G401 (cell line): Measurements from ENCODE around the gene NID1. TPM values are rescaled to one million over a fixed set of nuclear protein-coding genes. Genes with fewer than 3 reads are reported as not detected.

Experiments used
- DNase-seq: peaks from one replicate; pipeline ENCODE4 v3.0.0-alpha.2; 2015; ENCODE audit warnings: low spot score
- in situ Hi-C: cut with HindIII; loops from 2 replicates; pipeline ENCODE4 v1.10.0; 2016; ENCODE audit warnings: low sequenced_read_pairs, mixed read lengths
- total RNA-seq: library from RNA; depleted of rRNA; stranded (reverse); fragments of >200 nt; shearing (Covaris generic); gene quantifications from 2 replicates; pipeline ENCODE4 v1.2.3, GENCODE V29; 2014

NID1 gene
- total RNA-seq, 1 experiment from 2014 or later = 27.2 TPM

- in situ Hi-C loops = no loop called here
- DNase-seq = no peak
Observed at GRCh38 chr1:236039740-236040685, 24.9 kb downstream of the NID1 start.

- in situ Hi-C loops = no loop called here
- no peak for DNase-seq
Observed at GRCh38 chr1:236038034-236038433, 26.9 kb downstream of the NID1 start.

GRCh38 chr1:236035681-236036101 lies 29.2 kb downstream of the NID1 start:
- in situ Hi-C loops = no loop called here
- no peak for DNase-seq

GRCh38 chr1:236033336-236033735 lies 31.6 kb downstream of the NID1 start:
- in situ Hi-C loops = no loop called here
- DNase-seq = no peak

- in situ Hi-C loops = no loop called here
- no peak for DNase-seq
Observed at GRCh38 chr1:236030534-236030933, 34.4 kb downstream of the NID1 start.

- in situ Hi-C loops = no loop called here
- no peak for DNase-seq
Observed at GRCh38 chr1:236029428-236029940, 35.4 kb downstream of the NID1 start.

GRCh38 chr1:236027104-236027503 lies 37.8 kb downstream of the NID1 start:
- in situ Hi-C loops = no loop called here
- DNase-seq = no peak

GRCh38 chr1:236025836-236026235 lies 39.1 kb downstream of the NID1 start:
- no peak for DNase-seq

GRCh38 chr1:236024641-236025040 lies 40.2 kb downstream of the NID1 start:
- DNase-seq = no peak
- in situ Hi-C loops = no loop called here

More at GRCh38 chr1:236025836-236026235, 39.1 kb downstream of the NID1 start:
- in situ Hi-C loops = no loop called here

GRCh38 chr1:236023926-236024565 lies 40.8 kb downstream of the NID1 start:
- in situ Hi-C loops = no loop called here
- no peak for DNase-seq

GRCh38 chr1:236021424-236022135 lies 43.3 kb downstream of the NID1 start:
- in situ Hi-C loops = no loop called here
- DNase-seq = peak; percentile 22

- peak; percentile 4 for DNase-seq
- in situ Hi-C loops = no loop called here
Observed at GRCh38 chr1:236020359-236021219, 44.3 kb downstream of the NID1 start.

GRCh38 chr1:236018885-236019453 lies 45.9 kb downstream of the NID1 start:
- in situ Hi-C loops = no loop called here
- no peak for DNase-seq

GRCh38 chr1:236016782-236017400 lies 48.0 kb downstream of the NID1 start:
- in situ Hi-C loops = no loop called here
- DNase-seq = no peak

GRCh38 chr1:236016083-236016482 lies 48.8 kb downstream of the NID1 start:
- no peak for DNase-seq
- in situ Hi-C loops = no loop called here

GRCh38 chr1:236015539-236015938 lies 49.4 kb downstream of the NID1 start:
- no peak for DNase-seq
- in situ Hi-C loops = no loop called here

GRCh38 chr1:236013330-236013729 lies 51.6 kb downstream of the NID1 start:
- in situ Hi-C loops = no loop called here
- no peak for DNase-seq

GRCh38 chr1:236011641-236012040 lies 53.2 kb downstream of the NID1 start:
- DNase-seq = no peak
- in situ Hi-C loops = no loop called here
